HG02759 (cell line): ENCODE measurements around the gene BTF3.
"Not testable (repeated sequence)": the region's sequence is repeated elsewhere in the genome, so short reads cannot be mapped to it uniquely, and the experiment has no call there.

Experiments used
- ATAC-seq: cut with Tn5 transposase; IDR thresholded peaks from one replicate; pipeline ENCODE4 v1.9.1; 2021; ENCODE audit warnings: mild to moderate bottlenecking, moderate library complexity; ENCODE audit not compliant: unreplicated experiment

BTF3 gene

DNA sequence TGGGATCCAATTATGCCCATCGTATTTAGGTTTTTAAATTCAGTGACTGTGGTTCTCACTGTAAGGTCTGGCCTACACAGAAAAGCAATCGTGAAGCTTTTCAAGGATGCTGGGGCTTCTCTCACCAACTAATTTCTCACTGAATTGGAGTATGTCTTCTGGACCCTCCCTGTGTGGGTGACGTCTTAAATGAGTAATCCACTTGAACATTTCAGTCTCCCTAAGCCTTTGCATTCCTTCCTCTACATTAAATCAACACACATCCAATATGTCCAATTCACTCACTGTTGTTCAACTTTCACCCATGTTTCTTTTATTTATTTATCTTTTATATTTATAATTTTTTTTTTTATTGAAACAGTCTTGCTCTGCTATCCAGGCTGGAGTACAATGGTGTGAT is 12.5 kb upstream of the BTF3 start:
- no peak for ATAC-seq

DNA sequence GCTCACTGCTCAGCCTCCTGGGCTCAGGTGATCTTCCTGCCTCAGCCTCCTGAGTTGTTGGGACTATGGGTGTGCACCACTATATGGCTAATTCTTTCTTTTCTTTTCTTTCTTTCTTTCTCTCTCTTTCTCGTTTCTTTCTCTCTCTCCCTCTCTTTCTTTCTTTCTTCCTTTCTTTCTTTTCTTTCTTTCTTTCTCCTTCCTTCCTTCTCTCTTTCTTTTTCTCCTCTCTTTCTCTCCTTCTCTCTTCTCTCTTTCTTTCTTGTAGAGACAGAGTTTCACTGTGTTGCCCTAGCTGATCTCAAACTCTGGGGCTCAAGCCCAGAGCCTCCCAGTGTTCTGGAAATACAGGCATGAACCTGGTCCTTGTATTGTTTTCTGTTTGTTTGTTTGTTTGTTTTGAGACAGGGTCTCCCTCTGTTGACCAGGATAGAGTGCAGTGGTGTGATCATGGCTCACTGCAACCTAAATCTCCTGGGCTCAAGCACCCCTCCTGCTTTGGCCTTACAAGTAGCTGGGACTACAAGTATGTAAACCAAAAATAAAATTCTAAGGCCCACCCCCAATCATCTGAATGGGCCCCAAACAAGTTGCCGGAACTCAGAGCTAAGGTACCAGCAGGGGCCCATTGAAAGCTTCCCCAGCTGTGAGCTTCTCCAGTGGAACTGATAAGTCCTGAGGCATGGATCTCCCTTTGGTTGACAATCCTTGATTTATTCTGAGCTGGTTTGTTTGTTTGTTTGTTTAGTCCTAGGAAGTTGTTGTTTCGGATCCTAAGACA is 11.9 kb upstream of the BTF3 start:
- ATAC-seq, result no peak

DNA sequence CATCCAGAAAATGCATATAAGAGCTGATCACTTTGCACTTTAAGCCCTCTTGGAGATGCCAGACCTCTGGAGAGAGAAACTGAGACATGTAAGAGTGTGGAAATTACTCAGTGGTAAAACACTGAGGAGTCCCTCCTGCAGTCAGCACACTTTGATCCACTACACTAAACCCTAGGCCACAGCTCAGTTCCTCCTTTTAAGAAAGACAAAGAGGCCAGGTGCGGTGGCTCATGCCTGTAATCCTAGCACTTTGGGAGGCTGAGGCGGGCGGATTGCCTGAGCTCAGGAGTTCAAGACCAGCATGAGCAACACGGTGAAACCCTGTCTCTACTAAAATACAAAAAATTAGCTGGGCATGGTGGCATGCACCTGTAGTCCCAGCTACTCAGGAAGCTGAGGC is 11.0 kb upstream of the BTF3 start:
- ATAC-seq, result not testable (repeated sequence)

DNA sequence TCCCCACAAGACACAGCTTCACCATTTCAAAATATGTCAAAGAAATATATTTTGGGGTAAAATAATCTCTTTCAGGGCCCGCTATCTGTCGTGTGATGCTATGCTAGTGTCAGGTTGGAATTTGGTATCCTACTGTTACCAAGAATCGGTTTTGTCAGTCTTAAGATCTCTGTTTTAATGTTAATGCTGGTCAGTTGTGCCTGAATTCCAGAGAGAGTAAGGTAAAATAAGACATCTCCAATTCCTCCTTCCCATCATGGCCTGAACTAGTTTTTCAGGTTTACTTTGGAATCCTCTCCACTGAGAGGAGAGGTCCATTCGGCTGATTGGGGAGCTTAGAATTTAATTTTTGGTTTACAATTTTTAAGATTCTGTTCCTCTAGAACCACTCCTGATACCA is 10.4 kb upstream of the BTF3 start:
- ATAC-seq, result no peak

DNA sequence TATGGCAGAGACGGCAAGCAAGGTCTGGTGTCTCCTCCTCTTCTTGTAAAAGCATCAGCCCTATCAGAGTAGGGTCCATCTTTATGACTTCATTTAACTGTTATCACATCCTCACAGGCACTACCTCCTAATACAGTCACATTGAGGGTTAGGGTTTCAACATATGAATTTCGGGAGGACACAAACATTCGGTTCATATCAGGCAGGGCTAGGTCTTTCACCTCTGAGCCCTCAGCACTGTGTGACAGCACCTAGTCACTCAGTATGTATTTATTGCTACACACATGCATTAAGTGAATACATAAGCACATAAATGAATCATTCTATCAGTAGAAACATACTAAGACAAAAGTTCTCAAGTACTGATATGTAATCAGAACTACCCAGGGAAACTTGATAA is 9.4 kb upstream of the BTF3 start:
- no peak for ATAC-seq

DNA sequence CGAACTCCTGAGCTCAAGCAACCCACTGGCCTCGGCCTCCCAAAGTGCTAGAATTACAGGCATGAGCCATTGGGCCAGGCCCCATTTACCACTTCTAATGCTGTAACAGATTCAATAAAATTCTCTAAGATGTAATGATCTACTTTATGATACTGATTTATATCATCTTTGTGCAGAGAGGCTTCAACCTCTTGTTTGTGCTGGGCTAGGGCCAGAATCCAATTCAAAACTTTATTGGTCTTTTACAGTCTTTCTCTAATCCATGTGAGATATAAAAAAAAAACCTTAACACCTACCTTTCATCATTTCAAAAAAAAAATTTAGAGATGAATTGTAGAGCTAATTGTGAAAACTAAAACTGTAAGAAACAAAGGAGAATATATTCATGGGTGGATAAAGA is 8.2 kb upstream of the BTF3 start:
- ATAC-seq, result no peak

DNA sequence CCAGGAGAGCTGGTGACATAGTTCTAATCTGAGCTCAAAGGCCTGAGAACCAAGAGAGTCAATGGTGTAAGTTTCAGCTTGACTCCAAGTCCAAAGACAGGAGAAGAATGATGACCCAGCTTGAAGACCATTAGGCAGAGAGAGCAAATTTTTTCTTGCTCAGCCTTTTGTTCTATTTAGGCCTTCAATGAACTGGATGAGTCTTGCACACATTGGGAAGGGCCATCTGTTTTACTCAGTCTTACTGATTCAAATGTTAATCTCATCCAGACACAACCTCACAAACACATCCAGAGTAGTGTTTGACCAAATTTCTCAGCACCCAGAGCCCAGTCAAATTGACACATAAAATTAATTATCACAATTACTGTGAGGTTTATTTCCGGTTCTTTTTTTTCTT is 7.1 kb upstream of the BTF3 start:
- no peak for ATAC-seq

DNA sequence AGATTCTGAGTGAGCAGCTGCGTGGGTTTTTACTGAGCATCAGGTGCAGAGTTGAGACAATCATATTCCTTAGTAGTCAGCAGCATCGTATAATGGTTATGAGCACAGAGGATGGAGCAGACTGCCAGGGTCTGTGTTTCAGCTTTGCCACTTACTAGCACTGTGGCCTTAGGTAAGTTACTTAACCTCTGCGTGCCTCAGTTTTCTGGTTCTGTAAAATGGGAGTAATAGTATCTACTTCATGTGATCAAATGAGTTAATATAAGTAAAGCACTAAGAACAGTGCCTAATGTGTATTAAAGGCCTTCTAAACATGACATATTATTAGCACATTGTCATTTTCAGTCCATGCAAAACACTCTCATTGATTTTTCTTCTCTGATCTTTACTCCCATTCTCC is 4.8 kb upstream of the BTF3 start:
- no peak for ATAC-seq

DNA sequence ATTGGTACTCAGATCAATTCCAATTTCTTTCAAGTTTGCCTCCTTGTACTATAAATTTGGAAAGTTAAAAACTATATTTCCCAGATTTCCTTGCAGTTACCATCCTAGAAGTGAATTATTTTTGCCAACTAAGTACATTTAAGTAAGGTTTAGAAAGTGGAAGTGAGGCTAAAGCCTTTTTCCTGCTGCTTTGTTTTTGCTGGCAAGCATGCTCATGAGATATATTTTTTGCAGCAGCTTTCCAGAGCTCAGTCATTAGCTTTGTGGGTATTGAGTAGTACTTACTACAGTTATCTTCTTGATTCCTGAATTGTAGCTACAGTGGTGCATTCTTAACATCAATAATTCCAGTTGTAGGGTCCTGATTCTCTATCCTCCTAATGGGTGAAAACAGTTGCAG is 3.5 kb upstream of the BTF3 start:
- no peak for ATAC-seq

DNA sequence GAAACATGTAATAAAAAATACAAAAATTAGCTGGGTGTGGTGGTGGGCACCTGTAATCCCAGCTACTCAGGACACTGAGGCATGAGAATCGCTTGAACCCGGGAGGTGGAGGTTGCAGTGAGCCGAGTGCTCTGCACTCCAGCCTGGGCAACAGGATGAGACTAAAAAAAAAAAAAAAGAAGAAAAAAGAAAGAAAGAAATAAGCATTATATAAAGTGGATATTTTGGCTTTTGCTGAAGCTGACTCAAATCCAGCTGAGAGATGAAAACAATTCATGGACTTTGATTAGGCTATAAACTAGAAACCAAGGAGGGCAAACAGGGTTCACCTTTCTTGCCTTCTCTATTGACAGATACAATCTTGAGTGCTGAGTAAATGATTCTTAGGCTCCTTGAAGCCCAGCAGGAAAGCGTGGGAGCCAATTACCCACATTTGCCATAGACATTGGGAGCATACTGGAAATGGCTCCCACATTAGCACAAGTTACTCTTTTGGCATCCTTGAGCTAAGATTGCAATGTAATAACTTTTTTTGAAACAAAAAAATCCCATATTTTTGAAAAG is 2.4 kb upstream of the BTF3 start:
- no peak for ATAC-seq

DNA sequence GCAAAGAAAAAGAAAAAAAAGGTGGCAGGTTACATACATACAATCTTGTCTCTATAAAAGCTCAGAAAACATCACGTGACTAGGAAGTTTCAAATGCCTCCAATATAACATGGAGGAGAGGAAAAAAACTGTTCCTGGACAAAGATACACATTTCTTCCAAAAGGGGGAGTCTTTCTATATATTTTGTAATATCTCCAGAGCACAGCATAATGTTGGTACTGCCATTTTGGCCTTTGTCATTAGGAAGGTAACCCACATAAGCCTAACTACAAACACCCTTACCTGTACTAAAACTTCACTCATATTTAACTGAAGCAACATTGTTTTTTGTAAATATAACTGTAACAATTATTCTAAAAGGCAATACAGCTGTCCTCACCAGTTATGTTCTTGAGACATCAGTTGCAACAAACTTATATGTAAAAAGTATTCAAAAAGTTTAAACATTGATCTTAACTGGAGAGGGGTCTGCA is 1.2 kb upstream of the BTF3 start:
- no peak for ATAC-seq

DNA sequence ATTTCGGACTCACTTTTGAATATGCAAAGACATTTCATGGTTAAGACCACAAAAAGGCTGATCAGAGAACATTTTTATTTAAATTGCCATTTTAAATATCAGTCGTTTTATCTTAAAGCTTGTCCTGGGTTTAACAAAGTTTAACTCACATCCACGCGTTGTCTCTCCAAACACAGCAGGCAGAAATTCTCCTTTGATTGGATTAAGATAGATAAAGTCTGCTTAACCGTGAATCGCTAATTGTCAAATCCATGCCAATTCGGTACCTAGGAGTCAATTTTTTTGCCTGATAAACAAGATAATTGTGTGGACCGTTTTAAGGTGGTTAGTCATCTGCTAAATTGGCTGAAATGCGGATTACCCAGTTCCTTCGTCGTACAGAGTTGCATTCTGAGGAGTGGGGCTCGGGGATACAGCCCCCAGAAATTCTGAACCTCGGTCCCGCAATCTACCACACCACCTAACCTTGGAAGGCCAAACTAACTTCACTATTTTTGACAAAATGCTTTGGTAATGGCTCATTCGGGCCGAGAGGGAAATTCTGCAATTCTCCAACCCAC is 665 bp upstream of the BTF3 start:
- ATAC-seq, result no peak

DNA sequence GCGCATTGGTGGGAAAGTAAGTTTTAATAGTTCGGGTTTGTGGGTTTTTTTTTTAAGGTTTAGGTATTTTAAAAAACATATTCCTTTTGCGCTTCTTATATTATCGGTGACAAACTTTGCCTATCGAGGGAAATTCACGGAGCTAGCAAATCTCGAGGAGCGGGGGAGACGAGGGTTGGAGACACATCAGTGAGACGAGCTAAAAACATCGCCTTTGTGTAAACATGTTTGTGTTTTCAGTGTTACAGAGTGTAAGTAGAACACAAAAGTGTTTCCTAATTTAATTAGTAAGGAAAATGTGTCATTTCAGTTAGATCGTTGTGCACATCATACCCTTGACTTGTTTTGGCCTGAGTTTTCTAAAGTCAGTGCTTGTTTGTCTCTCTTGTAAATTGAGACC is 945 bp downstream of the BTF3 start:
- ATAC-seq, result no peak

DNA sequence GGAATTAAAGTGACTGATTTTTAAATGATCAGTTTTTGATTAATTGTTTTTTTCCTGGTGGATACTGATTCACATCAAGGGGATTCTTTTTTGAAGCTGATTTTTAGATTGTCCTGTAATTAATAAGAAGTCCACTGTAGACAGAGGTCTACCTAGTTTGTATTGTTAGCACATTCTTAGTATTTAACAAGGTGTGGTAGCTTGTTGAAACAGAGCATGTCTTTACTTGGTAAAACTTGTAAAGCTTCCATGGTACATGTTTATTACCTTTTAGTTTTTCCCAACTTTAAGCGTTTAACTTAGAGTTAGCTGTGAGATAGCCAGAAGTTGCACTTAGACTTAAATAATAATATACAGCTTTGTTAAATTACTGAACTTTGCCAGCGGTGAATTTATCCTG is 1.5 kb downstream of the BTF3 start:
- ATAC-seq, result no peak

DNA sequence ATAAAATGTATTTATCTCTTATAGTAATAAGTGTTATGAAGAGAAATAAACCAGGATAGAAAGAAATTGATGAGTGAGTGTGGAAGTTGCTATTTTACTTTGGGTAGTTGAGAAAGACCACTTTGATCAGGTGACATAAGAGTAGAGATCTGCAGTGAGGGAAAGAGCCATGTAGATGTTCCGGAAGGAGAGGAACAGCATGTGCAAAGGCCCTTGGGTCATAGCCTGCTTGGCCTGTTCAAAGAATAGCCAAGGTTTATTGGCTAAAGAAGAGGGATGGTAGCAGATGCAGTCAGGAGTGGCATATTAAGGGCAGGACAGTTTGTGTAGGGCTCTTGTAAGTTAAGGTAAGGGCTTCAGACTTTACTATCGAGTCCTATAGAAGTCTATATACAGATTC is 3.2 kb downstream of the BTF3 start:
- ATAC-seq, result no peak

DNA sequence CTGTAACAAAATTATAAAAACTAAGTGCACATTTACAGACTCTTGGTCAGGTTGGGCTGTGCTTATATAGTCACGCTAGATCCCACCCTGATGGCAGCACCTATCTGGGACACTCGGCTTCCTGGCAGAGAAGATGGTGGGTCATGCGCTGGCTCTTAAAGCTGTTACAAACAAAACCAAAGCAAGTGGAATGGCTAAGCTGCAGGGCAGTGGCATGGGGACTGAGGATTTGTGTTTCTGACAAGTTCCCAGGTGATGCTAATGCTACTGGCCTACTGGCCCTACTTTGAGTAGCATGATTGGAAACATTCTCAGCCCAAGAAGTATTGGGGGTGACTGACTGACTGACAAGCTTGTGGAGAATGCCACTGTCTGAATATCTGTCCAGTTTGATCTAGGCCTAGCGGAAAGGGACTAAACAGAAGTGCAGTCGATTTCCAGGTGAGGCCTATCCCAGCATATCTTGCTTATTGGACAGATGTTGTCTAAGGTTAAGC is 8.3 kb downstream of the BTF3 start:
- ATAC-seq, result no peak

DNA sequence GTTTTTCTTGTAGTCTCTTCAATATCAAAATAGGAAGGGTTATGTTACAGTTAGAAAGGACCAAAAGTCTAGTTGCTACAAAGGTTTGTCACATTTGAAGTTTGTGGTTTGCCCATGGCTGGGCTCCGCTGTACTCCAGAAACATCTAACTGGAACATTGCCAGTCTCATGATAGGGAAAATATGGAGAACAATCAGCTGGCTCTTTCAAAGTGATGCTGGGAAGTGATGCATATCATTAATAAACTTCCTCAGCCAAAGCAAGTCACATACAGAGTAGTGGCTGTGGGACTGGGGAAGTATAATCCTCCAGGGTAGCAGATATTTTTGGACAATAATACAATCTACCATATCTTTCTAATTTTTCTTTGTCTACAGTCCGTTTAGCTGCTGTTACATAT is 8.8 kb downstream of the BTF3 start:
- no peak for ATAC-seq

DNA sequence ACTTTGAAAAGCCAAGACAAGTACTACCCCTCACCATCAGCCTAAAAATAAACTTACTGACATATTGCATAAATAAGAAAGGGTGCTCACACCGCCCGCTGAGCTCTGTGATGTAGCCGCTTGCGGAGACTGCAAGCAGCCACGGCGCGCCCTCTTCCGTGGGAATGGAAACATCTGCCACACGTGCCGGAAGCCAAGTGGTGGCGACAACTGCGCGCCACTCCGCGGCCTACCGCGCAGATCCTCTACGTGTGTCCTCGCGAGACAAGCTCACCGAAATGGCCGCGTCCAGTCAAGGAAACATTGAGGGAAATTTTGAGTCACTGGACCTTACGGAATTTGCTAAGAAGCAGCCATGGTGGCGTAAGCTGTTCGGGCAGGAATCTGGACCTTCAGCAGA is 10.3 kb downstream of the BTF3 start:
- not testable (repeated sequence) for ATAC-seq

DNA sequence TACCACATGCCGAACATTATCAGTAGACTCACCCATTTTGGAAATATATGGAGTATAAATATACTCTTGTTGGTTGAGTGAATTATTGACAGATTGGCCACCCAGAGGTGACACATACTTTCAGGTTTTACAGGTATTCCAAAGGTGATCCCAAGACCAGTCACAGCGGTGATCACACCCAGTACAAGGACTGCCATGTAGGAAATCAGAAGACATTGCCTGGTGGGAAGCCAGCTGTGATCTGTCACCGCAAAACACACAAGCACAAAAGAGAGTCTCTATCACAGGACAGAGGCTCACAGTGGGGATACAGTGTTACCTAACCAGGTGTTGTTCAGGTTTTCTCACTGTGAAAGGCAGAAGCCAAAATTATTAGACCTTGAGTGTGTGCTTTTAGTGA is 15.8 kb downstream of the BTF3 start:
- ATAC-seq, result no peak

DNA sequence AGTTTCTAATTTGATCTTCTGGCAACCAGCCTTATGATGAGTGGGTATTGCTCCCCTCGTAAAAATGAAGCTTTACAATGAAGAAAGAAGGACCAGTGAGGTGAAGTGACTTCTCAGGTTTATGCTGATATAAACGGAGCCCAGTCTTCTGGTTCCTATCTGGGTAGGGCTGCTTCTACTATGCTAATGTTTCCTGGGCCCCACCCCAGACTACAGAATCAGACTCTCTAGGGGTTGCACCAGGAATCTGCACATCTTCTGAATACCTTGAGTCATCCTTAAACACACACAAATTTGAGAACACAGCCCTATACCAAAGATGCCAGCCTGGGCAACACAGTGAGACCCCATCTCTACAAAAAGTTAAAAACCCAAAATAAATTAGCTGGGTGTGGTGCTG is 16.2 kb downstream of the BTF3 start:
- no peak for ATAC-seq

DNA sequence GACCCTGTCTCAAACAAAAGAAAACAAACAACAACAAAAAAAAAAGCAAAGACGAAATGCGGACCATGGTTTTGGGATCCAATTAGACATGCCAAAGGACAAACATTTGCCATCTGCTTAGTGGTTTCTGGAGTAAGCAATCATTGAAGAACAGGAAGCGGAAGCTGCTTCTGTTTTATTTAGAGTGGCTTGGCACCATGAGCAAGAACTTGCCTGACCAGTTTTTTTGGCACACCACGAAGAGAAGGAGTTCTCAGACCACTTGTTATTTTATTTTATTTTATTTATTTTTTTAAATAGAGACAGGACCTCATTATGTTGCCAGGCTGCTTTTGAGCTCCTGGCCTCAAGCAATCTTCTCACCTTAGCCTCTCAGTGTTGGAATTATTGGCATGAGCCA is 17.0 kb downstream of the BTF3 start:
- ATAC-seq, result no peak

DNA sequence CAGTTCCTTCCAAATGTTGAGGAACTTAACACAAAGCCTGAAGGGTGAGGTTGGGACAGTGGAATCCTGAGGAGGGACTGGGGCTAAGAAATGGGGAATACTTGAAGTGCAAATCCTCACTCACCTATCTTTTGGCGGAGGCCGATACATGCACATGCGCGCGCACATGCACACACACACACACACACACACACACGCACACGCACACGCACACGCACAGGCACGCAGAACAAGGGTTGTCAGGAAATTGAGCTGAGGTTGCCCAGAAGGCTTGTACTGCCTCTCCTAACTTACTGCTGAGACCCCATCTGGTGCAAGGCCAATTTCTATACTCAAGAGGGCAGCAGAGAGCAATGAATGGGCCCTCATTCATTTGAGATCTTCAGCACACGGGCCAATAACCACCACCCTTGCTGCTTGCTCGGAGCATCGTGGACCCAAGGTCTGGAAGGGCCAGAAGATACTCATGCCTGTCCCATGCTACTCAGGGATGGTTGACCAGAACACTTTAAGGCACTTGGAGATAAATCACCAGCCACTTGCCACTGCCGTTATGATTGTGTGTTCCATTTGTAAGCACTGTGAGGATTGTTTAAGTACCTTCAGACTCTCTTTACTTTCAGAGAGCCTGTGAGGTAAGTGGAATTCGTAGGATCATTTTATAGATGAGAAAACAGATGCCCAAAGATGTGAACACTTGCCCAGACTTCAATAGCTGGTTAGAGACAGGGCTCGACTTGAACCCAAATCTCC is 21.5 kb downstream of the BTF3 start:
- peak; percentile 94 for ATAC-seq
